ACHN (cell line): ENCODE measurements around the gene CCK.
A peak's percentile ranks its signal among the peaks of the same experiment; 100 is the strongest.

Experiments used
- DNase-seq: peaks from one replicate; pipeline ENCODE4 v3.0.0-alpha.2; 2015
- in situ Hi-C: cut with HindIII; loops from 2 replicates; pipeline ENCODE4 v1.10.0; 2017; ENCODE audit warnings: low sequenced_read_pairs, low pct_ligation_motif_present, low pct_unique_long_range_greater_than_20kb

Gene CCK

DNA sequence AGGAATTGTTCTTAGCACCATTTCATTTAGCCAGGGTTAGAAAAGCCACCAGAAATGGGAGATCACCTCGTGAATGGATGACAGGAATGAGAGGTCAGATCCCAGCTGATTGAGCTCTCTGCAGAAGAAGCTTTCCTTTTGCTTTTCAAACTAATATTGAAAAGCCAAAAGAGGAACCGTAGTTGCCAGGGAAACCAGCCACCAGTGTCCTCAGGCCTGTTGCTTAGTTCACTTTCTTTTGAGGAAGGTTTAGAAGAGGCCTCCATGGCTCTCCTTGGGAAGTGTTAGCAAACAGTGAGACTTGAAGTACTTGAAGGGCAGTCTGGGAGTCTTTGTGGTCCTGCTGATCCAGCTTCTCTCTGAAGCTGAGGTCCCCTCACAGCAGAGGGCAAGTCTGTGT is 7.4 kb upstream of the CCK start:
- DNase-seq: no peak
- in situ Hi-C loops: no loop called here

GRCh38 chr3:42271786-42272185 is 5.8 kb upstream of the CCK start:
- in situ Hi-C loops: no loop called here
- DNase-seq: no peak

GRCh38 chr3:42270561-42270960 is 4.6 kb upstream of the CCK start:
- no peak for DNase-seq
- in situ Hi-C loops: no loop called here

- DNase-seq: no peak
- in situ Hi-C loops: no loop called here
These were observed 3.7 kb upstream of the CCK start for GRCh38 chr3:42269647-42270046.

DNA sequence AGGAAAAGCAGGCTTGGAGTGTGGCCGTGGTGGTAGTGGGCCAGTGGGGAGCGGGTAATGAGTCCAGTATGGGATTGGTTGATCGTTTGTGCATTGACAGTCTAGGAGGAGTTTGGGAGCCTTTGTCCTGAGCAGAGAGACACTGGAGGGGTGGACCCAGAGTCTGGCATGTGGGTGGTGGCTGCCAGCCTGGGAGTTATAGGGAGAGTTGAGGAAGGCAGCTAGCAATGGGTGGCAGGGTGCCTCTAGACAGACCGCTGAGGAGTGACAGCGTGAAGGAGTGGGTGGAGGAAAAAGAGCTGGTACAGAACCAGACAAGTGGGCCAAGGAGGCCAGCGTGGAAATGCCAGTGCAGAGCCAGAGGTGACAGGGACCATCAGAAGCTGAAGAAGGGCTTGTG is 1.9 kb upstream of the CCK start:
- DNase-seq: no peak
- in situ Hi-C loops: no loop called here

GRCh38 chr3:42265059-42265991 is 660 bp downstream of the CCK start:
- in situ Hi-C loops: no loop called here
- DNase-seq: no peak

- no peak for DNase-seq
- in situ Hi-C loops: no loop called here
These were observed 1.5 kb downstream of the CCK start for GRCh38 chr3:42264399-42265058.

DNA sequence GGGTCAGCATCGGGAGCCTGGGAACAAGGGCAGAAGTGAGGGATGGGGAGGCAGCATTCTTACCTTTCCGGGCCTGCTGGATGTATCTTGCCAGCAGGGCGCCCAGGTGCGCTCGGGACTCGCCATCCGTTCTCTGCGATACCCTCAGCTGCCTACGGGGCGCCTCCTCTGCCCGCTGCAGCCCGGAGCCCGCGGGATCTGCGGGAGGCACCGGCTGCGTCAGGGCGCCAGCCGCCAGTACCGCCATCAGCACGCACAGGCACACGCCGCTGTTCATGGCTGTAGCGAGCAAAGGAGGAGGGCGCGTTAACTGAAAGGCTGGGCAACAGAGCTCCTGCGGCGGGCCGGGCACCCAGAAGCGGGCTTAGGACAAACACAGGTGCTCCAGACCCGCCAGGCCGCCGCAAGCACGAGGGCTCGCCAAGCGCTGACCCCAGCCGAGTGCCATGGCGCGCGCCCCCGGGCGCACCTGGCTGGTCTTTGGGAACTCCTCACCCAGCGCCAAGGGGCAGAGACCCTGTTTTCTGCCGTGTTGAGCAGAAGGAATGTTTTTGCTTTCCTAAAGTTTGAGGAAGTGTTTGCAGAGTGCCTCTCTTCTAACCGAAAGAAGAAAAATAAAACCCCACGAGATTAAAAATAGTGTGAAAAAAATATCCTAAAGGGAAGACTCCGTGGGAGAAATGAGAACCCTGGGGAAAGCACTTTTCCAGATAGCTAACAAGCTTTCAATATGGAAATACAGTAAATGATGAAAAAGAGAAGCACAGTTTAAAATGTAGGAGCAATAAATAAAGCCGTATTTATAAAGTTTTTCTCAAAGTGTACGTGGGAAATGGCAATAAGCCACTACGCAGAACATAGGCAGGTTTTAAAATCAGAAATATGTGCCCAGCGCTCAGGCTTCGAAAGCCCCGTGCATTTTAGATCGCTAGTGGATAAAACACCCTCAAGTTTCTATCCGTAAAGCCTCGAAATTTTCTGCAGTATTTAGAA is 2.3 kb downstream of the CCK start:
- in situ Hi-C loops: no loop called here
- DNase-seq: no peak

- in situ Hi-C loops: no loop called here
These were observed 3.5 kb downstream of the CCK start for GRCh38 chr3:42262525-42262924.

GRCh38 chr3:42257007-42257406 is 9.0 kb downstream of the CCK start:
- in situ Hi-C loops: no loop called here
- DNase-seq: no peak

More at GRCh38 chr3:42262525-42262924, 3.5 kb downstream of the CCK start:
- DNase-seq: no peak

GRCh38 chr3:42256135-42256819 is 9.7 kb downstream of the CCK start:
- peak; percentile 37 for DNase-seq

GRCh38 chr3:42254566-42254965 is 11.4 kb downstream of the CCK start:
- DNase-seq: no peak

More at GRCh38 chr3:42256135-42256819, 9.7 kb downstream of the CCK start:
- in situ Hi-C loops: no loop called here

GRCh38 chr3:42250761-42251160 is 15.2 kb downstream of the CCK start:
- in situ Hi-C loops: no loop called here
- DNase-seq: no peak

More at GRCh38 chr3:42254566-42254965, 11.4 kb downstream of the CCK start:
- in situ Hi-C loops: no loop called here

DNA sequence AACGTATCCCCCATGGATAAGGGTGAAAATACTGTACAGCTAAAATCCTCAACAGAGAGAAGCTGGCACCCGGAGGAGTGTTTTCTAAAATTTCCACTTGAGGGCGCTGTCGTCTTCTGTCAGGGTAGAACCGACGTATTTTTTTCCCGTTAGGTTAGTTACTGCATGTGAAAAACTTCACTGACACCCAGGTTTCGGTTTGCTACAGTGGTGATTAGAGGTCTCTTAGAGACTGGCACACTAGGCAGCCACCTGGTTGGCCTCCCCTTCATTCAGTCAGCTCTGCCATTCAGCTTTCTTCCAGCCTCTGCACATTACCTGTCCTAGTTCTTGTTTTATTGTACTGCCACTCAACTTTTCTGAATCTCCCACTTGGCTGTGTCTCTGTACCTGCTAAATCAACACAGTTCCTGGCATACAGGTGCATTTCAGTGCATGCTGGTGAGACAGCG is 18.4 kb downstream of the CCK start:
- in situ Hi-C loops: no loop called here
- DNase-seq: peak; percentile 53

- no peak for DNase-seq
- in situ Hi-C loops: no loop called here
These were observed 19.9 kb downstream of the CCK start for GRCh38 chr3:42246091-42246490.

GRCh38 chr3:42236611-42237010 is 29.4 kb downstream of the CCK start:
- no peak for DNase-seq
- in situ Hi-C loops: no loop called here

- no peak for DNase-seq
- in situ Hi-C loops: no loop called here
These were observed 30.5 kb downstream of the CCK start for GRCh38 chr3:42235532-42235931.

DNA sequence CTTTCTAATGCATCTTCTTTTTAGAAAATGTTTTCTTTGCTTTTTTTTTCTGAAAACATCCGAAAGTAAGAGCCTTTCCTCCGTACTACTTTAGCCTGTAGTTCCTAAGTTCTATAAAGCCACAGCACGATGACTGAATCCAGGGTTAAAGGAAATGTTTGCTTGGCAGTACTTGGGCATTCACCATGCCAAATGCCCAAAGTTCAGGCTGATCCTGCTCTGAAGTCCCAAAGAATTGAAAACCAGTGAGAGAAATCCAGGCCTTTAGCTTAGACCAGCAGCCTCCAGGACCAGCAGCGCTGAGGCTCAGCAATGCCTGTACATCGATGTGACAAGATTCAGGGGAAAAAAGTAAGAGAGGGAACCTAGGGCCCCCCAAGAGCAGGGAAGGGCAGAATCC is 35.1 kb downstream of the CCK start:
- in situ Hi-C loops: no loop called here
- DNase-seq: no peak
